22Rv1 (cell line): ENCODE data around the gene RMC1.
"Not testable (repeated sequence)": the region's sequence is repeated elsewhere in the genome, so short reads cannot be mapped to it uniquely, and the experiment has no call there.

Source experiments
- H3K27ac ChIP-seq: fragments of 450-650 bp; 2 replicates; pipeline ENCODE4 v1.5.1; 2017
- CTCF ChIP-seq: fragments of 450-650 bp; IDR thresholded peaks from 2 replicates; pipeline ENCODE4 v1.5.1; 2017; ENCODE audit warnings: mild to moderate bottlenecking
- ZFX ChIP-seq: fragments of 450-650 bp; IDR thresholded peaks from 2 replicates; pipeline ENCODE4 v1.6.1; 2017; ENCODE audit warnings: antibody characterized with exemption, borderline replicate concordance

Gene RMC1

GRCh38 chr18:23498877-23499276 is 4.4 kb upstream of the RMC1 start:
- peak; percentile 87 for TF ChIP-seq CTCF
- no peak for TF ChIP-seq ZFX
- no peak overlapping the region for H3K27ac ChIP-seq

GRCh38 chr18:23499291-23499781 is 4.0 kb upstream of the RMC1 start:
- no peak overlapping the region for H3K27ac ChIP-seq
- TF ChIP-seq CTCF = no peak
- no peak for TF ChIP-seq ZFX

GRCh38 chr18:23501626-23502025 is 1.7 kb upstream of the RMC1 start:
- no peak overlapping the region for H3K27ac ChIP-seq

GRCh38 chr18:23502516-23503037 is 734 bp upstream of the RMC1 start:
- peak overlapping the region; percentile 67 for H3K27ac ChIP-seq
- TF ChIP-seq ZFX (no peak), CTCF (no peak)

More at GRCh38 chr18:23501626-23502025, 1.7 kb upstream of the RMC1 start:
- TF ChIP-seq ZFX (no peak), CTCF (no peak)

- peak overlapping the region; percentile 67 for H3K27ac ChIP-seq
- TF ChIP-seq ZFX = no peak
- TF ChIP-seq CTCF = no peak
These were observed 643 bp downstream of the RMC1 start for GRCh38 chr18:23503963-23504344.

- no peak for TF ChIP-seq ZFX
- no peak for TF ChIP-seq CTCF
- no peak overlapping the region for H3K27ac ChIP-seq
These were observed 1.4 kb downstream of the RMC1 start for GRCh38 chr18:23504720-23505119.

GRCh38 chr18:23506393-23506792 is 3.1 kb downstream of the RMC1 start:
- no peak overlapping the region for H3K27ac ChIP-seq
- TF ChIP-seq CTCF (no peak), ZFX (no peak)

- H3K27ac ChIP-seq = not testable (repeated sequence)
These were observed 7.6 kb downstream of the RMC1 start for GRCh38 chr18:23510923-23511322.

- H3K27ac ChIP-seq = not testable (repeated sequence)
These were observed 8.9 kb downstream of the RMC1 start for GRCh38 chr18:23512216-23512615.
